Osteocyte (in vitro differentiated cells): Measurements from ENCODE around the gene RGS12. TPM values are rescaled to one million over a fixed set of nuclear protein-coding genes. Genes with fewer than 3 reads are reported as not detected.

Source experiments
- DNase-seq: peaks from one replicate; pipeline ENCODE4 v3.0.0; 2021; ENCODE audit warnings: mixed read lengths; ENCODE audit not compliant: unreplicated experiment; ENCODE audit errors: extremely low spot score
- H3K27ac Mint-ChIP-seq: one replicate; pipeline ENCODE4 v1.8.0; 2021; ENCODE audit warnings: mild to moderate bottlenecking, mixed read lengths; ENCODE audit not compliant: unreplicated experiment
- H3K27me3 Mint-ChIP-seq: one replicate; pipeline ENCODE4 v1.8.0; 2021; ENCODE audit warnings: mixed read lengths; ENCODE audit not compliant: unreplicated experiment
- H3K36me3 Mint-ChIP-seq: one replicate; pipeline ENCODE4 v1.8.0; 2021; ENCODE audit warnings: mixed read lengths; ENCODE audit not compliant: unreplicated experiment
- H3K4me1 Mint-ChIP-seq: one replicate; pipeline ENCODE4 v1.8.0; 2021; ENCODE audit warnings: mixed read lengths; ENCODE audit not compliant: unreplicated experiment
- H3K4me3 Mint-ChIP-seq: one replicate; pipeline ENCODE4 v1.8.0; 2021; ENCODE audit warnings: mild to moderate bottlenecking, moderate library complexity, mixed read lengths; ENCODE audit not compliant: unreplicated experiment
- H3K9me3 Mint-ChIP-seq: one replicate; pipeline ENCODE4 v1.8.0; 2021; ENCODE audit warnings: mixed read lengths; ENCODE audit not compliant: unreplicated experiment
- CTCF ChIP-seq: fragments of 200-600 bp; sonication (generic); IDR thresholded peaks from 2 replicates; pipeline ENCODE4 v1.5.0; 2021; ENCODE audit warnings: antibody characterized with exemption, mild to moderate bottlenecking, moderate library complexity
- total RNA-seq: library from RNA; stranded (reverse); gene quantifications from 2 replicates; pipeline ENCODE4 v1.2.1, GENCODE V29; 2021

The RGS12 gene
- total RNA-seq, 1 donor from 2014 or later: 32.5 TPM

- Mint-ChIP-seq H3K36me3 (no peaks in the 10 kb centered on the region), H3K4me3 (no peak overlapping the region), H3K4me1 (peaks cover 5% of the 10 kb centered on the region), H3K27me3 (peaks cover 2% of the 10 kb centered on the region), H3K27ac (no peak overlapping the region), H3K9me3 (no peaks in the 10 kb centered on the region)
- DNase-seq: peak; percentile 71
- no peak for TF ChIP-seq CTCF
These were observed 5.4 kb upstream of the RGS12 start for GRCh38 chr4:3287271-3287971.

- H3K27me3 Mint-ChIP-seq: peaks cover 2% of the 10 kb centered on the region
- H3K4me1 Mint-ChIP-seq: peaks cover 5% of the 10 kb centered on the region
- H3K4me3 Mint-ChIP-seq: no peak overlapping the region
- H3K36me3 Mint-ChIP-seq: no peaks in the 10 kb centered on the region
- no peak overlapping the region for H3K27ac Mint-ChIP-seq
- DNase-seq: peak; percentile 81
- TF ChIP-seq CTCF: no peak
- no peaks in the 10 kb centered on the region for H3K9me3 Mint-ChIP-seq
These were observed 4.8 kb upstream of the RGS12 start for GRCh38 chr4:3287972-3288570.

GRCh38 chr4:3288571-3289094, 4.2 kb upstream of the RGS12 start:
- no peak overlapping the region for H3K27ac Mint-ChIP-seq
- H3K27me3 Mint-ChIP-seq: peaks cover 2% of the 10 kb centered on the region
- H3K9me3 Mint-ChIP-seq: no peaks in the 10 kb centered on the region
- no peak overlapping the region for H3K4me3 Mint-ChIP-seq
- no peak for TF ChIP-seq CTCF
- H3K36me3 Mint-ChIP-seq: no peaks in the 10 kb centered on the region
- H3K4me1 Mint-ChIP-seq: peaks cover 9% of the 10 kb centered on the region
- peak; percentile 70 for DNase-seq

DNA sequence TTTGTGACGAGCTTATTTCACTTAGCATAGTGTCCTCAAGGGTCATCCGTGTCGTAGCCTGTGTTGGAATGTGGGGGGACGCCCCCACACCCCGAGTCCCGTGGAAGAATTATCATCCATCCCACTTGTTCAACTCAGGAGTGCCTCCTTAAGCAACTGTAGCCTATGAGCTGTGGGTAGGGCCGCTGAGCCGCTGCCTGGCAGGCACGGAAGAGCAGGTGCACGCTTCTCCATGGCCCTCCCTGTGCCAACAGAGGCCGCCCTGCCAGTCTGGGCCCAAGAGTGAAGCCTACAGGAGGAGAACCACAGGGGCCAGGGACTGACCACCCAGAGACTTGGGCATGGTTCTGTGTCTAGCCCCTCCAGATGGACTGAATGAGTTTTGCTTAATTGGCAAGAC, 2.3 kb upstream of the RGS12 start:
- DNase-seq: peak; percentile 76
- no peak for TF ChIP-seq CTCF
- H3K4me3 Mint-ChIP-seq: no peak overlapping the region
- no peak overlapping the region for H3K27ac Mint-ChIP-seq
- H3K4me1 Mint-ChIP-seq: peaks cover 24% of the 10 kb centered on the region
- H3K27me3 Mint-ChIP-seq: peaks cover 2% of the 10 kb centered on the region
- no peaks in the 10 kb centered on the region for H3K9me3 Mint-ChIP-seq
- peaks cover under 1% of the 10 kb centered on the region for H3K36me3 Mint-ChIP-seq

GRCh38 chr4:3290889-3291321, 1.9 kb upstream of the RGS12 start:
- H3K9me3 Mint-ChIP-seq: no peaks in the 10 kb centered on the region
- no peak overlapping the region for H3K27ac Mint-ChIP-seq
- H3K27me3 Mint-ChIP-seq: peaks cover 2% of the 10 kb centered on the region
- no peak for TF ChIP-seq CTCF
- H3K4me3 Mint-ChIP-seq: no peak overlapping the region
- H3K36me3 Mint-ChIP-seq: peaks cover 3% of the 10 kb centered on the region
- H3K4me1 Mint-ChIP-seq: peaks cover 26% of the 10 kb centered on the region
- DNase-seq: peak; percentile 62
